ENCODE data around the gene MSI2.
"Not testable (repeated sequence)": the region's sequence is repeated elsewhere in the genome, so short reads cannot be mapped to it uniquely, and the experiment has no call there.

DNA sequence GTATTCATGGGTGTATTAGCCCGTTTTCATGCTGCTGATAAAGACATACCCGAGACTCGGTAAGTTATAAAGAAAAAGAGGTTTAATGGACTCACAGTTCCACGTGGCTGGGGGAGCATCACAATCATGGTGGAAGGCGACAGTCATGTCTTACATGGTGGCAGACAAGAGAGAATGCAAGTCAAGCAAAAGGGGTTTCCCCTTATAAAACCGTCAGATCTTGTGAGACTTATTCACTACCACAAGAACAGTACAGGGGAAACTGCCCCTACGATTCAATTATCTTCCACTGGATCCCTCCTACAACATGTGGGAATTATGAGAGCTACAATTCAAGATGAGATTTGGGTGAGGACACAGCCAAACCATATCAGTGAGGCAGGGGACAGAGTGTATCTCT lies 44.3 kb downstream of the MSI2 start:
- TF ChIP-seq, protein P1, sequence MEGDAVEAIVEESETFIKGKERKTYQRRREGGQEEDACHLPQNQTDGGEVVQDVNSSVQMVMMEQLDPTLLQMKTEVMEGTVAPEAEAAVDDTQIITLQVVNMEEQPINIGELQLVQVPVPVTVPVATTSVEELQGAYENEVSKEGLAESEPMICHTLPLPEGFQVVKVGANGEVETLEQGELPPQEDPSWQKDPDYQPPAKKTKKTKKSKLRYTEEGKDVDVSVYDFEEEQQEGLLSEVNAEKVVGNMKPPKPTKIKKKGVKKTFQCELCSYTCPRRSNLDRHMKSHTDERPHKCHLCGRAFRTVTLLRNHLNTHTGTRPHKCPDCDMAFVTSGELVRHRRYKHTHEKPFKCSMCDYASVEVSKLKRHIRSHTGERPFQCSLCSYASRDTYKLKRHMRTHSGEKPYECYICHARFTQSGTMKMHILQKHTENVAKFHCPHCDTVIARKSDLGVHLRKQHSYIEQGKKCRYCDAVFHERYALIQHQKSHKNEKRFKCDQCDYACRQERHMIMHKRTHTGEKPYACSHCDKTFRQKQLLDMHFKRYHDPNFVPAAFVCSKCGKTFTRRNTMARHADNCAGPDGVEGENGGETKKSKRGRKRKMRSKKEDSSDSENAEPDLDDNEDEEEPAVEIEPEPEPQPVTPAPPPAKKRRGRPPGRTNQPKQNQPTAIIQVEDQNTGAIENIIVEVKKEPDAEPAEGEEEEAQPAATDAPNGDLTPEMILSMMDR (IDR thresholded peaks at IDR 0.05; ENCODE audit: low read length), result not testable (repeated sequence)
- not testable (repeated sequence) for TF ChIP-seq EZH2 (IDR thresholded peaks at IDR 0.05; ENCODE audit: borderline replicate concordance, low read length)
